Endothelial cell of umbilical vein (primary cell): ENCODE measurements around the gene MTG1. TPM values are rescaled to one million over a fixed set of nuclear protein-coding genes. Genes with fewer than 3 reads are reported as not detected.

ENCODE experiments used
- BruUV-seq: library from RNA; stranded (reverse); fragments of 400-500 nt; replicated peaks from 2 replicates; lab custom pipeline; 2021; lab: Mats Ljungman, UMichigan
- CTCF ChIA-PET: fragments of 300-600, 350-600 bp; sonication (Branson Sonifier 250); formaldehyde crosslinking; loops from one replicate; lab custom pipeline; 2021; ENCODE audit warnings: antibody characterized with exemption, inconsistent platforms; lab: Charles Lee
- POLR2A ChIA-PET: fragments of 300-600, 350-600 bp; sonication (Branson Sonifier 250); formaldehyde crosslinking; loops from one replicate; lab custom pipeline; 2021; ENCODE audit warnings: antibody characterized with exemption, inconsistent platforms; lab: Charles Lee
- DNase-seq: peaks from one replicate; pipeline ENCODE4 v3.0.0-alpha.2; 2011; ENCODE audit warnings: low read depth, low spot score
- FAIRE-seq: peaks from 2 replicates; lab custom pipeline; 2011; peaks lifted over from hg19 to GRCh38; lab: Jason Lieb, UNC
- H2AFZ ChIP-seq: 2 replicates; pipeline ENCODE4 v1.6.0; 2012; ENCODE audit warnings: low read depth, low read length, control low read depth, inconsistent platforms
- H3K27ac ChIP-seq: 2 replicates; pipeline ENCODE4 v1.5.1; 2011; ENCODE audit warnings: low read depth, mild to moderate bottlenecking, control low read depth, low read length, moderate library complexity; ENCODE audit not compliant: insufficient read depth
- H3K27me3 ChIP-seq, 2 experiments: 2 replicates each; pipeline versions ENCODE4 v1.6.0 to v1.6.1; 2011; ENCODE audit warnings: low read length in 2 of 2, mixed read lengths in 1 of 2; ENCODE audit not compliant: control insufficient read depth in 2 of 2, insufficient read depth in 2 of 2
- H3K36me3 ChIP-seq, 2 experiments: 2 replicates in 1 of 2; 3 replicates in 1 of 2; pipeline ENCODE4 v1.5.1; 2011; ENCODE audit warnings: low read length in 2 of 2, mild to moderate bottlenecking in 1 of 2, moderate library complexity in 1 of 2; ENCODE audit not compliant: control insufficient read depth in 2 of 2, insufficient read depth in 2 of 2; ENCODE audit errors: extremely low read depth in 1 of 2
- H3K4me1 ChIP-seq: 3 replicates; pipeline ENCODE4 v1.5.1; 2011; ENCODE audit warnings: mild to moderate bottlenecking, low read length; ENCODE audit not compliant: control insufficient read depth, insufficient read depth; ENCODE audit errors: extremely low read depth
- H3K4me2 ChIP-seq: 2 replicates; pipeline ENCODE4 v1.6.1; 2011; ENCODE audit warnings: low read length, control low read depth, mixed read lengths; ENCODE audit not compliant: insufficient read depth
- H3K4me3 ChIP-seq, 3 experiments: fragments of 200-600 bp in 1 of 3; sonication (generic), shearing (Covaris generic) in 1 of 3; replicated peaks in 1 of 3; 2 replicates each; pipeline ENCODE4 v1.5.1; 2011 to 2016; ENCODE audit warnings: control low read depth in 3 of 3, low read length in 3 of 3, mild to moderate bottlenecking in 2 of 3, inconsistent platforms in 1 of 3, low read depth in 1 of 3, moderate library complexity in 1 of 3; ENCODE audit not compliant: insufficient read depth in 1 of 3
- H3K79me2 ChIP-seq: 2 replicates; pipeline ENCODE4 v1.6.0; 2012; ENCODE audit warnings: low read length, inconsistent platforms; ENCODE audit not compliant: control insufficient read depth, insufficient read depth
- H3K9ac ChIP-seq: replicated peaks from 2 replicates; pipeline ENCODE3; 2011; ENCODE audit warnings: low read length, control low read depth; ENCODE audit not compliant: insufficient read depth; ENCODE audit errors: extremely low read depth
- H3K9me1 ChIP-seq: replicated peaks from 3 replicates; pipeline ENCODE4 v1.6.0; 2011; ENCODE audit warnings: mild to moderate bottlenecking, low read length; ENCODE audit not compliant: control insufficient read depth, insufficient read depth; ENCODE audit errors: extremely low read depth
- H3K9me3 ChIP-seq: replicated peaks from 2 replicates; pipeline ENCODE4 v1.5.1; 2012; ENCODE audit warnings: low read length, inconsistent platforms; ENCODE audit not compliant: control insufficient read depth, insufficient read depth
- H4K20me1 ChIP-seq: replicated peaks from 2 replicates; pipeline ENCODE3; 2011; ENCODE audit warnings: mild to moderate bottlenecking, low read length; ENCODE audit not compliant: control insufficient read depth, insufficient read depth; ENCODE audit errors: extremely low read depth
- CTCF ChIP-seq, 2 donors: IDR thresholded peaks; 1 replicate in 1 of 2; 2 replicates in 1 of 2; pipeline ENCODE4 v1.5.1; 2011; ENCODE audit warnings: low read length in 2 of 2, mild to moderate bottlenecking in 2 of 2, moderate library complexity in 2 of 2, control low read depth in 1 of 2, inconsistent platforms in 1 of 2, low read depth in 1 of 2; ENCODE audit not compliant: insufficient read depth in 1 of 2; ENCODE audit errors: extremely low read depth in 1 of 2
- FOS ChIP-seq: IDR thresholded peaks from 2 replicates; pipeline ENCODE4 v1.6.1; 2011; ENCODE audit warnings: mild to moderate bottlenecking, low read length, moderate library complexity, borderline replicate concordance; ENCODE audit not compliant: insufficient read depth
- JUN ChIP-seq: IDR thresholded peaks from 2 replicates; pipeline ENCODE4 v1.6.1; 2011; ENCODE audit warnings: borderline replicate concordance, low read depth; ENCODE audit not compliant: insufficient read length, insufficient read depth
- MYC ChIP-seq: IDR thresholded peaks from one replicate; pipeline ENCODE4 v1.6.1; 2011; ENCODE audit warnings: mild to moderate bottlenecking, low read depth, low read length
- POLR2A ChIP-seq: IDR thresholded peaks from 2 replicates; pipeline ENCODE4 v1.6.1; 2012; ENCODE audit warnings: low read depth, mild to moderate bottlenecking, control low read depth, low read length
- POLR2AphosphoS5 ChIP-seq: IDR thresholded peaks from 2 replicates; pipeline ENCODE4 v1.6.1; 2012; ENCODE audit warnings: low read depth, mild to moderate bottlenecking, control low read depth, low read length, moderate library complexity; ENCODE audit not compliant: insufficient read depth
- dilution Hi-C: fragments of 300-500 bp; cut with MboI; formaldehyde crosslinking; loops from one replicate; pipeline ENCODE4 v1.15.0; 2019; ENCODE audit warnings: low sequenced_read_pairs; ENCODE audit not compliant: extremely low pct_ligation_motif_present
- intact Hi-C: fragments of 100-400 bp; cut with micrococcal nuclease; formaldehyde crosslinking; loops from one replicate; pipeline ENCODE4 v1.10.0; 2022
- polyA plus RNA-seq, 4 experiments: library from polyadenylated mRNA; depleted of rRNA in 3 of 4; stranded (reverse) in 3 of 4; unstranded in 1 of 4; fragments of >200 nt; gene quantifications; 2 replicates each; pipeline versions ENCODE4 v1.2.1 to v1.2.3, GENCODE V29; 2011 to 2012; ENCODE audit warnings: missing spikeins in 1 of 4
- total RNA-seq: library from RNA; stranded (reverse); gene quantifications from 2 replicates; pipeline ENCODE4 v1.2.3, GENCODE V29; 2021
- TF ChIP-seq, protein P1 (sequence below): IDR thresholded peaks from 2 replicates; pipeline ENCODE4 v1.6.1; 2011; ENCODE audit not compliant: insufficient read depth, insufficient read length

The MTG1 gene
- total and polyA plus RNA-seq, 2 donors (not counting 3 experiments of a cell fraction or from before 2014, with no cell fraction given), result 66.5 to 91.6 TPM

- Histone ChIP-seq H3K79me2 (no peaks in the 10 kb centered on the region), H2AFZ (peak overlapping the region; percentile 93), H4K20me1 (no peaks in the 10 kb centered on the region), H3K27me3 (no peaks in the 10 kb centered on the region), H3K4me1 (peaks cover 14% of the 10 kb centered on the region), H3K4me3 (peak overlapping the region; percentile 23 to 57 (median 53)), H3K36me3 (no peaks in the 10 kb centered on the region), H3K4me2 (peak overlapping the region; percentile 64), H3K27ac (no peak overlapping the region), H3K9ac (peak overlapping the region; percentile 13), H3K9me3 (no peaks in the 10 kb centered on the region), H3K9me1 (no peaks in the 10 kb centered on the region)
- ChIA-PET CTCF (interaction anchor here (1.2 to 1.9 kb wide), 3 partner anchors 11 to 49 kb away, joined by 3 to 9 read pairs (median 6); no protein-coding TSS in a partner anchor), POLR2A (interaction anchor here (0.6 kb wide), 1 partner anchor 35 kb away, joined by 5 read pairs; no protein-coding TSS in a partner anchor)
- peak; percentile 75 for FAIRE-seq
- BruUV-seq, result no TSS peak
- peak; percentile 54 for DNase-seq
- intact Hi-C loops (loop anchor here (1.0 kb wide), 2 partner anchors 12 to 16 kb away; partner anchors contain the start of gene MTG1), dilution Hi-C loops (no loop called here)
- no peak for TF ChIP-seq POLR2A
- no peak for TF ChIP-seq MYC
- TF ChIP-seq POLR2AphosphoS5, result no peak
- no peak for TF ChIP-seq CTCF (IDR thresholded peaks at IDR 0.05; ENCODE audit: extremely low read depth in 1 of 2, insufficient read depth in 1 of 2, low read depth in 1 of 2, low read length in 2 of 2)
- TF ChIP-seq FOS, result no peak
- TF ChIP-seq, protein P1, sequence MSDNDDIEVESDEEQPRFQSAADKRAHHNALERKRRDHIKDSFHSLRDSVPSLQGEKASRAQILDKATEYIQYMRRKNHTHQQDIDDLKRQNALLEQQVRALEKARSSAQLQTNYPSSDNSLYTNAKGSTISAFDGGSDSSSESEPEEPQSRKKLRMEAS, result no peak
- TF ChIP-seq JUN, result no peak
These were observed 15.5 kb upstream of the MTG1 start for GRCh38 chr10:133378251-133379096.
